Measurements from ENCODE around the gene MAN1A1.

The MAN1A1 gene

GRCh38 chr6:119148825-119149525 lies 200.6 kb downstream of the MAN1A1 start:
- TF ChIP-seq BHLHE40 (IDR thresholded peaks at IDR 0.05; ENCODE audit: borderline replicate concordance): no peak
- no peak for TF ChIP-seq FOXA1 (IDR thresholded peaks at IDR 0.05)
- TF ChIP-seq PKNOX1 (IDR thresholded peaks at IDR 0.05): no peak
- CTCF ChIA-PET: interaction anchor here (0.7 to 1.9 kb wide), 12 partner anchors 8 to 1411 kb away, joined by 3 to 9 read pairs (median 3); no protein-coding TSS in a partner anchor
- POLR2A ChIA-PET: interaction anchor here (0.6 kb wide), 1 partner anchor 464 kb away, joined by 4 read pairs; no protein-coding TSS in a partner anchor
- no peak for DNase-seq (ENCODE audit: extremely low spot score)

- POLR2A ChIA-PET: interaction anchor here (0.6 kb wide), 1 partner anchor 465 kb away, joined by 4 read pairs; no protein-coding TSS in a partner anchor
Measured at GRCh38 chr6:119148098-119148824, 201.3 kb downstream of the MAN1A1 start.

GRCh38 chr6:119147101-119148053 lies 202.2 kb downstream of the MAN1A1 start:
- ChIA-PET POLR2A (no interaction called here), CTCF (interaction anchor here (0.6 to 1.9 kb wide), 9 partner anchors 7 to 587 kb away, joined by 3 to 9 read pairs (median 3); no protein-coding TSS in a partner anchor)
- DNase-seq (ENCODE audit: extremely low spot score): no peak
- TF ChIP-seq BHLHE40 (IDR thresholded peaks at IDR 0.05; ENCODE audit: borderline replicate concordance) (no peak), LEF1 (IDR thresholded peaks at IDR 0.05; ENCODE audit: borderline replicate concordance) (no peak), NFRKB (IDR thresholded peaks at IDR 0.05) (no peak), FOXM1 (IDR thresholded peaks at IDR 0.05; ENCODE audit: borderline replicate concordance) (no peak), SP1 (IDR thresholded peaks at IDR 0.05) (no peak), SUZ12 (IDR thresholded peaks at IDR 0.05) (no peak), TARDBP (IDR thresholded peaks at IDR 0.05) (no peak), ZNF384 (IDR thresholded peaks at IDR 0.05) (no peak), HDGF (IDR thresholded peaks at IDR 0.05; ENCODE audit: borderline replicate concordance) (no peak), ELF4 (IDR thresholded peaks at IDR 0.05) (no peak), FOXA1 (IDR thresholded peaks at IDR 0.05) (no peak), CTBP1 (IDR thresholded peaks at IDR 0.05; ENCODE audit: borderline replicate concordance) (no peak), L3MBTL2 (conservative IDR thresholded peaks at IDR 0.05) (no peak), PKNOX1 (IDR thresholded peaks at IDR 0.05) (no peak), ARNT (IDR thresholded peaks at IDR 0.05) (no peak), FOXK2 (IDR thresholded peaks at IDR 0.05) (no peak)

More at GRCh38 chr6:119148098-119148824, 201.3 kb downstream of the MAN1A1 start:
- TF ChIP-seq ZNF384 (IDR thresholded peaks at IDR 0.05) (peak; percentile 89), SUZ12 (IDR thresholded peaks at IDR 0.05) (no peak)
- CTCF ChIA-PET: interaction anchor here (0.7 to 1.9 kb wide), 12 partner anchors 8 to 1411 kb away, joined by 3 to 9 read pairs (median 3); no protein-coding TSS in a partner anchor
- peak; percentile 71 for DNase-seq (ENCODE audit: extremely low spot score)

GRCh38 chr6:119145111-119145510 lies 204.4 kb downstream of the MAN1A1 start:
- no peak for DNase-seq (ENCODE audit: extremely low spot score)
- ChIA-PET CTCF (interaction anchor here (0.7 kb wide), 1 partner anchor 16 kb away, joined by 3 read pairs; no protein-coding TSS in a partner anchor), POLR2A (interaction anchor here (1.2 kb wide), 1 partner anchor 203 kb away, joined by 3 read pairs; no protein-coding TSS in a partner anchor)
- TF ChIP-seq LEF1 (IDR thresholded peaks at IDR 0.05; ENCODE audit: borderline replicate concordance) (no peak), FOXA1 (IDR thresholded peaks at IDR 0.05) (no peak), SUZ12 (IDR thresholded peaks at IDR 0.05) (no peak), BHLHE40 (IDR thresholded peaks at IDR 0.05; ENCODE audit: borderline replicate concordance) (no peak)

GRCh38 chr6:119142637-119143036 lies 206.9 kb downstream of the MAN1A1 start:
- CTCF ChIA-PET: interaction anchor here (0.6 kb wide), 1 partner anchor 21 kb away, joined by 3 read pairs; no protein-coding TSS in a partner anchor
- POLR2A ChIA-PET: no interaction called here
- DNase-seq (ENCODE audit: extremely low spot score): no peak
- TF ChIP-seq SP1 (IDR thresholded peaks at IDR 0.05) (no peak), TARDBP (IDR thresholded peaks at IDR 0.05) (no peak), FOXA1 (IDR thresholded peaks at IDR 0.05) (no peak), ELF4 (IDR thresholded peaks at IDR 0.05) (no peak), ZNF384 (IDR thresholded peaks at IDR 0.05) (no peak), CTBP1 (IDR thresholded peaks at IDR 0.05; ENCODE audit: borderline replicate concordance) (no peak), SUZ12 (IDR thresholded peaks at IDR 0.05) (no peak), NFRKB (IDR thresholded peaks at IDR 0.05) (no peak), ARNT (IDR thresholded peaks at IDR 0.05) (no peak), BHLHE40 (IDR thresholded peaks at IDR 0.05; ENCODE audit: borderline replicate concordance) (no peak), FOXM1 (IDR thresholded peaks at IDR 0.05; ENCODE audit: borderline replicate concordance) (no peak), PKNOX1 (IDR thresholded peaks at IDR 0.05) (no peak), HDGF (IDR thresholded peaks at IDR 0.05; ENCODE audit: borderline replicate concordance) (no peak), L3MBTL2 (conservative IDR thresholded peaks at IDR 0.05) (no peak), LEF1 (IDR thresholded peaks at IDR 0.05; ENCODE audit: borderline replicate concordance) (no peak), FOXK2 (IDR thresholded peaks at IDR 0.05) (no peak)
